NCI-H1417 (cell line): ENCODE data around the gene LMO7.

ENCODE experiments used
- DNase-seq, 3 experiments: peaks; one replicate each; lab custom pipeline; 2025; lab: John Stamatoyannopoulos, UW

LMO7 gene

DNA sequence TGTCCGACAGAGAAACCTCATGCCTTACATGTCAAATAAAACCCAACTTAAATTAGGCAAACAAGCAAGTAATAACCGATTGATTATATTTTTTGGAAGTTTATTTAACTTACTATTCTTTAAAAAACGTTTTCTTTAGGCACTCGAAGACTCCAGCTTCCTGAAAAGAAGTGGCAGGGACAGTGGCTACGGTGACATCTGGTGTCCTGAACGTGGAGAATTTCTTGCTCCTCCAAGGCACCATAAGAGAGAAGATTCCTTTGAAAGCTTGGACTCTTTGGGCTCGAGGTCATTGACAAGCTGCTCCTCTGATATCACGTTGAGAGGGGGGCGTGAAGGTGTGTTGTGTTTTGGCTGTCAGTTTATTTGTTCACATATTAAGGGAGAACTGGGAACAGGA, 164.4 kb downstream of the LMO7 start:
- DNase-seq, result peak in 1 of 3 experiments; percentile 28

DNA sequence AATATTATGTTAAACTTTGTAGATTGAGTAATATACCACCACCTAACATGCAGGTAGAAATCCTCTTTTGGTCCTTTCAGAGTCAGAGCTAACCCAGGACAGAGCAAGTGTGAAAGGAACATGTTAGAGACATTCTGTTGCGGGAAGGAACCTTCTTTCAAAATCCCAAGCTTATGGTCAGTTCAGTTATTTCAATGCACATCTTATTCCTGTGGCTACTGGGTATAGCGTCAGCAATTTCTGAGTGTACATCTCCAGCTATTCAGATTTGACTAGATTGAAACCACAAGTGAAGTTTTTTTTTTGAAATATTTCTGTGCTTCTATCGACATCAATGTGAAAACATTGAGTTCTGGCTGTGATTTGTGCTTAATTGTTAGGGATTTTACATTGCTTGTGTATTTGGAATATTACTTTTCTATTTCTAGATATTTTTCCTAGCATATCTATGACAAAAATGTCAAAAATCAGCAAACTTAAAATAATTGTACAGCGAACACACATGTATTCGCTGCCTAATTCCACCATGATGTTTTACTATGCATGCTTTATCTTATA, 165.3 kb downstream of the LMO7 start:
- DNase-seq, result no peak

DNA sequence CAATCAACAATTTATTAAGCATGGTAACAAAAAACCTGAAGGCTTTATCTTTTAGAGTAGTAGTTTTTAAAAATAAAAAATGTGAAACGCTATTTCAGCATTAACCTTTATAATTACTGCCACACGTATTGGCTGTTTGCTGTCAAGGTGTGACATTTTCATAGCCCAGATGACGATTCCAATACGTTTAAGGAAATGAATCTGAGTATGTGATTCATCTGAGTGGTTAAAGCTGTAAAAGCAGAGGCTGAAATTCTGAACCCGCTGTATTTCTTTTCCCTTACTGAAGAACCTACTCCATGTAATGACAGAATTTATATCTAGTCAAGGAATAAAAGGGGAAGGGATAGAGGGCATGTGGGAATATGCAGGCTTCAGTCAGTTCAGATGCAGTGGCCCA, 166.0 kb downstream of the LMO7 start:
- no peak for DNase-seq

DNA sequence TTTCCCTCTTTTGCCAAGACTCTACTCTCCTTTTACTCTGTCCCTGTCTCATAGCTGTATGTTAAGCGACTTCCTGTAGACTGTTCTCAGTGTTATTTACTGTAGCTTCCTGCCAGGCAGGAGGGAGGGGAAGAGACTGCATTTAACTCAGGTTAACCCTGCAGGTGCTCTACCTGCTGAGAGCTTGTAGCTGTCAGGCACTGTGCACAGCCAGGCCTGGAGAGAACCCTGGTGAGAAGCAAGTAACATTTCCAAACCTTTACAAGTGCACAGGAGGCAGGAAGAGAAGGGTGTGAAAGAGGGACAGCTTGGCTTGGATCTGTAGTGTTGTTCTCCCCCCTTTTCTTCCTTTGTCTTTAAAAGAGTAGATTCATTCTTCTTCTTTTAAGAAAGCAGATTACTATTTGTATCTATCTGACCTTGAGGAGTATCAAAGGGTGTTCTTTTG, 167.1 kb downstream of the LMO7 start:
- peak in 2 of 3 experiments; percentile 80 to 94 for DNase-seq

DNA sequence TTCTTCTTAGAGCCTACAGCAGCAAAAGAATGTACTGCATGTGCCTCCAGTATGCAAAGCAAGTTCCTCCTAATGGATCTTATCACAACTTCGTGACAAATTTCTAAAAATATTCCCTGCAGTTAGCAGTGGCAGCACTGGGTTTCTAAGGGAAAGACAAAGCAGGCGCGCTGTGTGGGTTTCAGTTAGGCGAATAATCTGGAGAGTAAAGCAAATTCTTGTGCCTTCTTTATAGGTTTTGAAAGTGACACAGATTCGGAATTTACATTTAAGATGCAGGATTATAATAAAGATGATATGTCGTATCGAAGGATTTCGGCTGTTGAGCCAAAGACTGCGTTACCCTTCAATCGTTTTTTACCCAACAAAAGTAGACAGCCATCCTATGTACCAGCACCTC, 167.9 kb downstream of the LMO7 start:
- no peak for DNase-seq

DNA sequence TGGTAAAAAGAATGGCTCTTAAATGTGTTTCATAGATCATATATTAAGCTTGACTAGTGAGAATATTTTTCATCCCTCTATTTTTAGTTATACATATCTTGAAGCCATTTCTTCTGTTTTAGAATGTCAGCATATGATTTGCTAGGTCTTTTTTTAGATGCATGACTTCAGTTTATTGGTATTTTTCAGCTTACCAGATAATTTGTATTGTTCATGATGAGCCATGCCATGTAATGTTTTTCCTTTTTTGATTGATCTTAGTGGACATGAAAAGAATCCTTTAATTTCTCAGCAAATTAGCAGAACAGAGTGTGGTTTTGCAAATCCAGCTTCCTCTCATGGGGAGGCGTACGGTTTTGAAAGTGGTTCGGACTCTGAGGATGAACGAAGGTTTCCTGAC, 168.5 kb downstream of the LMO7 start:
- DNase-seq, result no peak

DNA sequence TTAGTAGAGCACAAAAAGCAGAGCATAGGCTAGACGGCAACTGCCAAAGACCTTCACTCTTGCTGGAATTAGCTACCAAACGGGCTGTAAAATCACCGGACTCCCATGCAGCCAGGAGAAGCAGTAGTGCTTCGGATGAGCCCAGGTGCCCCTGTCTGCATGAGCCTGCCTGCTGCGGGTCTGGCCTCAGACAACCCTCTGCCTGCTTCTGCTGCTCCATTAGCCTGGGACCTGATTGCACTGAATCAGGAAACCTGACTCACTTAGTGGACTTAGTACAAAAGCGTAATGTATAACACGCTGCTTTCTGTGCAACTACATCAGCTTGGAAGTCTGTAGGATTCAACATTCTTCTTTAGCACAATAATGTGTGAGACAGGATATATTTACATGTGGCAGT, 170.0 kb downstream of the LMO7 start:
- DNase-seq, result no peak

DNA sequence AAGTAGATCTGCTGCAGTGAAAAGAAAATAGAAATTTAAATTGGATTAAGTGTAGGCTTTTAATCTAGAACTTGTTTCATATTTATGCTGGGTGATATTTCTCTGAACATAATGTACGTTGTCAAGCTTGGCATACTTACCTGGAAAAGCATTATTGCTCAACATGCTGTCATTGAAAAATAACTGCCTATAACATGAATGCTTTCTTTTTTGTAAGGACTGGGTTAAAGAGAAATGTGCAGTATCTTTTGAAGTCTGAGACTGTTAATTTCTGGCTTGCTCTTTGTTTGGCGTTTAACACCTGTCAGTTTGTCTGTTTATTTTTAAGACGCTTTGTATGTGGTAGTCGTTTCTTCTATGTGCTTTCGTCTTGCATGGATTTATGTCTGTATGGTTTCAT, 175.2 kb downstream of the LMO7 start:
- DNase-seq, result peak in 1 of 3 experiments; percentile 54

DNA sequence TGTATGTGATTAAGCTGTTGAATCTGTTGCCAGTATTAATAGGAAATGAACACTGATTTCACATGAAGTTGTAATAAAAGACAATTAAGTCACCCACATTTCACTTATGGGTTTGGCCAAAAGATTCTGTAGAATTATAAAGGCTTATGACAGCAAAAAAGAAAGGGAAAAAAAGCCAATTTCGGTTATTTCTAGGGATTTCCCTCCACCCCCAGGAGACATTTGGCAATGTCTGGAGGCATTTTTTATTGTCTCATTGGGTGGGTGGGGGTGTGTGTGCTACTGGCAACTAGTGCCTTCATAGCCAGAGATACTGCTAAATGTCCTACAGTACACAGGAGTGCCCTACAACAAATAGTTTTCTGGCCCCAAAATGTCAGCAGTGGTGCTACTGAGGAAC, 175.7 kb downstream of the LMO7 start:
- no peak for DNase-seq

DNA sequence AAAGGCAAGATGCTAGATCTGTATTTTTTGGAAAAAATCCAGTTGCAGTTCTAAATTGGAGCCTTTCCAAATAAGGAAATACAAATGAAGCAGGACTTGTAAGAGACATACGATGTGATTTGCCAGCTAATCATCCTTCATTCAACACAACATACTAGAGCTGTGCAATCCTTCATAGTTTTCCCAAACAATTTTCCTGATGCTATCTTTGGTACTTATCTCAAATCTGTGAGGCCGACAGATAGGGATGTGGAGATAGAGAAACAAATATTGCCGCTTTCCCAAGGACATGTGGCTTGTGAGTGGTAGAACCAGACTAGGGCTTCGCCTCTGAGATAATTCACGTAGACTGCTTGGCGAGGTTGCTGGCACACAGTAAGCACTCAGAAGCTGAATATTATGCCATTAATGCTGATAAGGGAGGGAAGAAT, 176.6 kb downstream of the LMO7 start:
- DNase-seq, result no peak

DNA sequence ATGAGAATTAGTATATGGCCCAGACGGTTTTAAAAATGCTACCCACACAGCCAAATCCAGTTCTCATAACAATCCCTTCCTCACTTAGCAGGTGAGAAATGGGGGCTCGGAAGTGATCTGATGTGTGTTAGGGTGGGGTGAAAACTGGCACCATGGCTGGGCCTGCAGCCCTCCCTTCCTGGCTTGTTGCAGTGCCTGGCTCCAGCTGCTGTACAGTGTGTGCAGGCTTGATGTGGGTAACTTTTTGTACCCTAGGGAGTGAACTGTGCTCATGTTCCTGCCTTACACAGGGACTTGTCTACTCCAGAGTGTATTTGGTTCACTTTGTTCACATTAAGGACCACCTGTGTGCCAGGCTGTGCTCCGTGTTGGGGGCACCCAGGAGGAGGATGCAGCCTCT, 177.2 kb downstream of the LMO7 start:
- no peak for DNase-seq

DNA sequence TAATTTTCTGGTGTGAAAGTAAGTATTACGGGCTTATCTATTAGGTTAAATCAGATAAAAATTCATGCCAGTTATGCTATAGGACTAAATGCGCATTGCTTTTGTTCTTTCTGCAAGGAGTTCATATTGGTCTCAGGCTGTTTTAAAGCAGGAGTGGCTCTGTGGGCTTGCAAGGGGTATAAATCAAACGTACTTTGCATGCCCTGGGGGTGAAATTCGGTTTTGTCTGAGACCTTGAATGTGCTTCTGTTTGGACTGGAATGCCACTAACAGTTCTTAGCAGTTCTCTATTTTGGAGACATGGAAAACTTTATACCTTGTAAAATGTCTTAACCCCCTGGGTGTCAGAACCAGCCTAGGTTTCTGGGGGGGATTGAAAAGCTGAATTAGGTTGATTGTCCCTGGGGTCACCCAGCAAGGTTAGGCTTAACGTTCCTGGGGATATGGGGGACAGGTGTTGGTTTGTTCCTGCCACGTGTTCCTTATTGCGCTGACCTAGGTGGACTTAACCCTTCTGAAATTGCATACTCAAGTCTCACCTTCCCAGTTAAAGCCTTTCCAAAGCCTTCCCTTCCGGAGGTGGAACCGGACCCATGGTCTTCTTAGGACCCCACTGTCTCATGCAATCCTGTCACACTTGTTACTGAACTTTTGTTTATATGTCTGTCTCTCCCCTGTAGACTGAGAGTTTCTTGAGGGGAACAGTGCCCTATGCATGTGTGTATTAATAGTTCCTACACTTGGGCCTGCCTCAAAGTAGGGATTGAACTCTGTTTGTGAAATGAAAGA, 182.2 kb downstream of the LMO7 start:
- peak in 1 of 3 experiments; percentile 20 for DNase-seq

DNA sequence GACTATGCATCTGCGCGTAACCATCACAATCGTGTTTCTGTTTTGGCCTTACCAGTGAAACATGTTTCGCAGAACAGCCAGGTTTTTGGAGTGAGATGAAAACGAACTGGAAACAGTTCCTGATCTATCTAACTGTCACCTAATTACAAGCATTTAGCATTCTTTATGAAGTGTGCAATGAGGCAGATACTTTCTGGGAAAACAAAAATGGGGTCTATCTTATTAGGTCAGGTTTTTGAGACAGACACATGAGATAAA, 182.8 kb downstream of the LMO7 start:
- no peak for DNase-seq

DNA sequence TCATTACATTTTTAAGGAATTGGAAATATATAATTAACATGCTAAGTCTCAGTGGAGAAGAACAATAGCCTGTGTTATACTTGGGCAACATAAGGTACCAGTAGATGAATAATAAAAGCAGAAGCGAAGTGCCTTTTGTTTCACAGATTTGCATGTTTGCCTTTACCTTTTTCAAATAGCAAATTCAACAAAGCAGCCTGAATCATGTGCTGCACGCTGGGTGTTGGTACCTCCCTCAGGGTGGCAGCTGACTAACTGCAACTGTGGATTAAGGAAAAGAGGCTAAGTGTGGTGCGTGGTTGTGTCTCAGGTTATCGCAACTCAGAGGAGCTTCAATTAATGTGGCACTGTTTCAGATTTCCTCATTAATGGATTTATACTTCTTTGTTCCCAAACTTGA, 189.0 kb downstream of the LMO7 start:
- peak in 2 of 3 experiments; percentile 38 to 67 for DNase-seq

DNA sequence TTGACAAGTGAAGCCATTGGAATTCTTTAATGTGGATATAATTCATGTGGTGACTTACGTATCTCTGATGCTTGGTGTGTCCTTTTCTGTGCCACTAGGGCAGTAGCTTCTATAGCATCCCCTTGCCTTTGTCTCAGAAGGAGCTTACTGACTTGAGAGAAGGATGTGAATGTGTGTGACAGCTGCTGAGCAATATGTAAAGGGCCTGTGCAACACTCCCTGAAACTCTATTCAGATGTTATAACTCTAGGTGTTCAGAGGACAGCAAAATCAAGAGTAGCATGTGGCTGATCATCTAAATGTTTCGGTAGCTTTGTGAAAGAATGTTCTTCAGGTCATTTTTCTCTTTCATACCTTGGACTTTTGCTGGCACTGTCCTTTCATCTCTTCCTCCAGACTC, 189.5 kb downstream of the LMO7 start:
- DNase-seq, result no peak

DNA sequence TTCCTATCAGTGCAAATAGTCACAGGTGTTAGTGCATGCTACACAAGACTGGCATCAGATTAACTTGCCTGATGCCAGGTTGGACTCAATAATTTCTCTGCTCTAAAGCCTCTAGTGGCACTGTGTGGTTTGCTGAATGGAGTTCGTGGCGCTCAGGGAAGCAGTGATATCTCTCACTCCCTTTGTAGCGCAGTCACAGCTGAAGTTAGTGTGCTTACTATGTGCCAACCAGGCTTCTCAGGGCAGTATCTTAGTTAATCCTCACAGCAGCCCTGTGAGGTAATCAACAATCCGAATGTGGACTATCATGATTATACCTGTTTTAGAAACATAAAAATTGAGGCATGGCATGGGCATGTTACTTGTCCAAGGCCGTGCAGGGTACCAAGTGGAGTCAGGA, 190.3 kb downstream of the LMO7 start:
- DNase-seq, result no peak

DNA sequence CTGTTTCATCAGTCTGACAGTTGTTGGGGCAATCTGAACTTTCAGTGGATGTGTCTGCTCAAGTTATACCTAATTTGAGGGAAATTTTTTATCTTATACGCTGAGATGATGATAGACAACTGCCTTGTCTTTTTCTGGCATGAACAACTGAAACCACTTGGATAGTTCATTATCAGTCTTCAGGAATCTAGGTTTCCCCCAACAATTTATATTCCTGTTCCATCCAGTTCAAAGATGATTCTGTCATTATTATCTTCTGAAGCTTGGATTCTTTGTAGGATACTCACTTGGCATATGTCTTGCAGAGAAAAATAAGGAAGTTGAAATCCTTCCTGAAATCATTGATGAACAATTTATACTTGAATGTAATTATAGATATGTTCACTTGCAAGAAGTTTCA, 193.7 kb downstream of the LMO7 start:
- no peak for DNase-seq

DNA sequence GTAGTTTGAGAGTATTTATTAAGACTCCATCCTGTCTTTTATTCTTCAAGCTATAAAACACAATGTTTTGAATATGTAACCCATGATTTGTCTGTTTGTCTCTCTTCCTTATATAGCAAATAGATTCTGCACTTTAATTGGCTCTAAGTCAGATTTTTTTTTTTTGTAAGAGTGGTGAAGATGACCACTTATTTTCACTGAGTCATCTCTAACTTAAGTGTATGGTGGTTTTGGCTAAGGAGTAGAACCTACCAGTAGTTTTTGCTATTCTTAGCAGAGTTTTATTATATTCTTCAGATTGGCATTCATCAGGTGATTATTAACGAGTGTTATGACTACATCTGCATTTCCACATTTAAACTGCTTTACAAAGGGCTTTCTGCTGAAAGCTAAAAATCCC, 194.7 kb downstream of the LMO7 start:
- DNase-seq, result no peak

DNA sequence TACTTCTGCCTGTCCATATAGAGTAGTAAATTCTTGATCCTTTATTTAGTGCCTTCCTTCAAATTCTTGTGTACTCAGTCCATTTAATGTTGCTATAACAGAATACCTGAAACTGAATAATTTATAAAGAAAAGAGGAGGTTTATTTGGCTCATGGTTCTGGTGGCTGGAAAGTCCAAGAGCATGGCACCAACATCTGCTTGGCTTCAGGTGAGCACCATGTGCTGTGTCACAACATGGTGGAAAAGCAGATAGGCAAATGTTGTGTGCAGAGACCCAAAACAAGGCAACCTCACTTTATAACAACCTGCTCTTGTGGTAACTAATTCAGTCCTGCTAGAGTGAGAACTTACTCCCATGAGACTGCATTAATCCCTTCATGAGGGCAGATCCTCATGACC, 195.3 kb downstream of the LMO7 start:
- DNase-seq, result no peak

DNA sequence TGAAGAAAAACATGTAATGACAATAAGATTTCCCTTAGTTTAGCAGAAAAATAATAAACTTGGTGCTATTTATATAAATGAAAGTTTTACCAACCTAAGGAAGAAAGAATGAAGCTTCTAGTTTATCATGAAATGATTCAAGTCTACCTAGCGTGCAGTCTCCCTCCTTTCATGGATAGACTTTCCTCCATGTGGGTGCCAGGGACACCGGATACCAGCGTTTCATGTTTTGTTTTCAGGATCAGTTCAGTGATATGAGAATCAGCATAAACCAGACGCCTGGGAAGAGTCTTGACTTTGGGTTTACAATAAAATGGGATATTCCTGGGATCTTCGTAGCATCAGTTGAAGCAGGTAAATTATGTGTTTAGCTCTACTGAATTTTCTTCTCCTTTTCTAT, 196.7 kb downstream of the LMO7 start:
- no peak for DNase-seq

DNA sequence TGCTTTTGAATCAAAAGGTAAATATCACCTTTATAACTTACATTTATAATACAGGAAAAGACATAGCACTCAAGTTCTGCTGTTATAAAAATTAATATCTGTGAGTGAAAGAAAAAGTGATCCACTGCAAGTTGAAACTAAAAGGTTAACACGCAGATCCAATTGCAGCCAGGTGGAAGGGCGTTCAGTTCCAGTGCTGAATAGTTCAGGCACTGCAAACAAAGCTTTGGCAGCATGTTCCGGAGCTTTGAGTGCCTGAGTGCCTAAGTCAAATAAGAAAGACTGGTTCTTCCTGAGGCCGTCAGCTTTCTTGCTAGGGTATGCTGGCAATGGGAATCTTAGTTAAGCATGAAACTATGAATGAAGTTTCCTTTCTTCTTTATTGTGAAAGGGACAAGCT, 200.3 kb downstream of the LMO7 start:
- peak in 1 of 3 experiments; percentile 45 for DNase-seq

DNA sequence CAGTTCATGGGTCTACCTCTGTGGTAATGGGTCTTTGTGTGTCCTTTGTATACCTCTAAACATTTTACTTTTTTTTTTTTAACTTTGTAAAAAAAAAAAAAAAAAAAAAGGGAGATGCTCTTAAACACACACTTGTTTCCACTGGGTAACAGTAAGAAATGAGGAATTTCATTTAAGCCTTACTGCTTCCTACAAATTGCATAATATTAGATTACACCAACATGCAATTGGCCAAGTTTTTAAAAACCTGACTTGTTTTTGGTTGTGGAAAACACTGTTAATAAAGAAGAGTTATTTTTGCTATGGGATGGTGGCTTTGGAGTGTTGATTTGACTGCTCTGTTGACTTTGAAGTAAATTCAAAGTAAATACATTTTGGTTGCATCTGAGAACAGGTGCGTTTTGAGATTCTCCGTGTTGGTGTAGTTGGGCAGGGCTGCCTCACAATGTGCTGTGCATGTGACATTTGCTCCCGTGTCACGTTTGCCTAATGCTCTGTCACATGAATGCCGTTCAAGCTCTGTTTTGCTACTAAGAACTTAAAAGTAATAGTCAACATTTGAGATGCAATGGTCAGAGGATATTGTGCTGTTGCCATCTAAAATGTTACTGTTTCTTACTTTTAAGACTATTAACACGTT, 202.4 kb downstream of the LMO7 start:
- peak in 1 of 3 experiments; percentile 14 for DNase-seq

DNA sequence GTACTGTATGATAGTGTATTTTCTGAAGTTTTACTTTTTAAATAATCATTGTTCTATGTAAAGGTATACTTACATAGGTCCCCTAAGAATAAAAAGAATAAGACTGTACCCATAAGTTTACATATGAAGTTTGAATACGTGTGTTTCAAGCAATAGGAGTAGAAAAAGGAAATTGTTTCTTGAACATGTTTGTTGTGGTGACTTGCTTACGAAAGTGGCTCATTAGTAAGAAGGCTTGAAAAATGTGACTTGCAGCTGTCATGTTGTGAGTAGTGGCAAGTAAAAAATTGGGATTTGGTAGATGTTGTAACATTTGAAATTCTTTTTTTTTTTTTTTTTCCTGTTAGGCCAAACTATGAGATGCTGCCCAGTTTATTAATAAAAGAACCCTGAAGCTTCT, 203.3 kb downstream of the LMO7 start:
- DNase-seq, result no peak

DNA sequence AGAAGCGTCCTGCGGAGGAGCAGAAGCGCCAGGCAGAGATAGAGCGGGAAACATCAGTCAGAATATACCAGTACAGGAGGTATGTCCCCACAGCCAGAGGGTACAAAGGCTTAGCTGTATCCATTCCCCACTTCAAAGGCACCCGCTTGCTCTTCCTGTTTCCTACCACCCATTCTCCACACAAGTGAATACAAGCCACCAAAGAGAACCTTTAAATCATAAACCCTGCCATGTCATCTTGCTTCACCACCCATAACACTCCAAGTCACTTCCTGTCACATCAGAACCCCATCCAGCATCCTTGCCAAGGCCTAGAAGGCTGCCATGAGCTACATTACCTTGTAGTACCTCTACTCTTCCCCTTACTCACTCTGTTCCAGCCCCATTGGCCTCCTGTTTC, 205.8 kb downstream of the LMO7 start:
- no peak for DNase-seq
